OCI-LY3 (cell line): ENCODE measurements around the gene ENKD1.

Source experiments
- H2AFZ ChIP-seq: fragments of 200-600, 300-600 bp; shearing (Covaris generic); 2 replicates; pipeline ENCODE4 v1.6.0; 2014; ENCODE audit warnings: antibody characterized with exemption, low read depth, low read length
- H3K27ac ChIP-seq: fragments of 200-600, 300-600 bp; sonication (generic); 2 replicates; pipeline ENCODE4 v1.5.1; 2014; ENCODE audit warnings: mild to moderate bottlenecking, low read length, moderate library complexity, mixed read lengths
- H3K27me3 ChIP-seq: fragments of 200-600, 300-600 bp; sonication (generic); 2 replicates; pipeline ENCODE4 v1.6.1; 2014; ENCODE audit warnings: low read depth, low read length, mixed read lengths
- H3K36me3 ChIP-seq: fragments of 200-600, 300-600 bp; sonication (generic); replicated peaks from 2 replicates; pipeline ENCODE3; 2014; ENCODE audit warnings: low read depth, low read length, mixed read lengths
- H3K4me1 ChIP-seq: fragments of 300-600, 200-600 bp; sonication (generic); 2 replicates; pipeline ENCODE4 v1.6.1; 2014; ENCODE audit warnings: low read length, mixed read lengths
- H3K4me2 ChIP-seq: fragments of 200-600, 300-600 bp; sonication (generic); 2 replicates; pipeline ENCODE4 v1.6.1; 2014; ENCODE audit warnings: low read length, mixed read lengths
- H3K4me3 ChIP-seq: fragments of 300-600, 200-600 bp; sonication (generic); 2 replicates; pipeline ENCODE4 v1.5.1; 2014; ENCODE audit warnings: antibody characterized with exemption, mild to moderate bottlenecking, low read length, moderate library complexity
- H3K79me2 ChIP-seq: fragments of 300-600, 200-600 bp; shearing (Covaris generic); 2 replicates; pipeline ENCODE4 v1.6.1; 2014; ENCODE audit warnings: mild to moderate bottlenecking, low read length, mixed read lengths
- H3K9ac ChIP-seq: fragments of 300-600, 200-600 bp; shearing (Covaris generic); 2 replicates; pipeline ENCODE4 v1.6.0; 2014; ENCODE audit warnings: mild to moderate bottlenecking, low read length, moderate library complexity
- H3K9me3 ChIP-seq: fragments of 200-600, 300-600 bp; shearing (Covaris generic); 2 replicates; pipeline ENCODE4 v1.6.1; 2014; ENCODE audit warnings: low read length, mixed read lengths; ENCODE audit not compliant: insufficient read depth
- H4K20me1 ChIP-seq: fragments of 200-600, 300-600 bp; sonication (generic); 2 replicates; pipeline ENCODE4 v1.6.1; 2016; ENCODE audit warnings: low read length, mixed read lengths; ENCODE audit not compliant: insufficient read depth
- CTCF ChIP-seq: fragments of 200-600, 300-600 bp; sonication (generic); IDR thresholded peaks from 2 replicates; pipeline ENCODE4 v1.5.1; 2014; ENCODE audit warnings: antibody characterized with exemption, low read length, low read depth
- EZH2phosphoT487 ChIP-seq: fragments of 200-600 bp; shearing (Covaris generic); IDR thresholded peaks from 2 replicates; pipeline ENCODE4 v1.6.1; 2018; ENCODE audit warnings: antibody characterized with exemption, mixed run types, low read depth

The ENKD1 gene

GRCh38 chr16:67650023-67650422 is 16.5 kb downstream of the ENKD1 start:
- H3K4me3 ChIP-seq, result no peak overlapping the region
- no peak for TF ChIP-seq EZH2phosphoT487
- no peak for TF ChIP-seq CTCF
- H4K20me1 ChIP-seq, result no peaks in the 10 kb centered on the region
- H2AFZ ChIP-seq, result no peak overlapping the region
- no peak overlapping the region for H3K4me2 ChIP-seq
- H3K9ac ChIP-seq, result no peak overlapping the region
- H3K79me2 ChIP-seq, result peaks cover 8% of the 10 kb centered on the region; the same call in 1 of the 2 replicates
- H3K4me1 ChIP-seq, result peaks cover 6% of the 10 kb centered on the region; the same call in 1 of the 2 replicates
- H3K36me3 ChIP-seq, result peaks cover 13% of the 10 kb centered on the region
- no peaks in the 10 kb centered on the region for H3K27me3 ChIP-seq
- no peaks in the 10 kb centered on the region for H3K9me3 ChIP-seq
- no peak overlapping the region for H3K27ac ChIP-seq

- peaks cover 6% of the 10 kb centered on the region; the same call in 1 of the 2 replicates for H3K4me1 ChIP-seq
- TF ChIP-seq CTCF (no peak), EZH2phosphoT487 (no peak)
- H3K79me2 ChIP-seq, result peaks cover 8% of the 10 kb centered on the region; the same call in 1 of the 2 replicates
- no peak overlapping the region for H3K9ac ChIP-seq
- H3K4me3 ChIP-seq, result no peak overlapping the region
- H2AFZ ChIP-seq, result no peak overlapping the region
- H3K9me3 ChIP-seq, result no peaks in the 10 kb centered on the region
- H3K27me3 ChIP-seq, result no peaks in the 10 kb centered on the region
- peaks cover 13% of the 10 kb centered on the region for H3K36me3 ChIP-seq
- H3K27ac ChIP-seq, result no peak overlapping the region
- no peaks in the 10 kb centered on the region for H4K20me1 ChIP-seq
- no peak overlapping the region for H3K4me2 ChIP-seq
Measured at GRCh38 chr16:67649494-67649931, 17.0 kb downstream of the ENKD1 start.

- Histone ChIP-seq H3K4me1 (peaks cover 6% of the 10 kb centered on the region; the same call in 1 of the 2 replicates), H3K4me2 (no peak overlapping the region), H3K79me2 (peaks cover 8% of the 10 kb centered on the region; the same call in 1 of the 2 replicates), H3K4me3 (no peak overlapping the region), H3K27ac (no peak overlapping the region), H3K27me3 (no peaks in the 10 kb centered on the region), H3K9ac (no peak overlapping the region), H2AFZ (no peak overlapping the region), H4K20me1 (no peaks in the 10 kb centered on the region), H3K36me3 (peaks cover 13% of the 10 kb centered on the region), H3K9me3 (no peaks in the 10 kb centered on the region)
- TF ChIP-seq EZH2phosphoT487, result no peak
- TF ChIP-seq CTCF, result no peak
Measured at GRCh38 chr16:67648764-67649407, 17.7 kb downstream of the ENKD1 start.

- Histone ChIP-seq H3K9me3 (no peaks in the 10 kb centered on the region), H3K79me2 (peaks cover 8% of the 10 kb centered on the region; the same call in 1 of the 2 replicates), H3K27ac (no peak overlapping the region), H3K4me3 (no peak overlapping the region), H3K4me2 (no peak overlapping the region), H3K9ac (no peak overlapping the region), H3K27me3 (no peaks in the 10 kb centered on the region), H2AFZ (no peak overlapping the region), H4K20me1 (no peaks in the 10 kb centered on the region), H3K4me1 (peaks cover 6% of the 10 kb centered on the region; the same call in 1 of the 2 replicates), H3K36me3 (peaks cover 11% of the 10 kb centered on the region)
- TF ChIP-seq EZH2phosphoT487, result no peak
Measured at GRCh38 chr16:67648088-67648763, 18.3 kb downstream of the ENKD1 start.
